NCI-H187 treated with DMSO at 0.1 percent for 48 hours (cell line): ENCODE results near the gene TBC1D19.
"Not testable (repeated sequence)": the region's sequence is repeated elsewhere in the genome, so short reads cannot be mapped to it uniquely, and the experiment has no call there.

Experiments
- DNase-seq: peaks from one replicate; lab custom pipeline; 2025; lab: John Stamatoyannopoulos, UW

The TBC1D19 gene

GRCh38 chr4:26685250-26685649, 101.4 kb downstream of the TBC1D19 start:
- no peak for DNase-seq

- DNase-seq, result no peak
Measured at GRCh38 chr4:26687728-26688127, 103.8 kb downstream of the TBC1D19 start.

- DNase-seq, result no peak
Measured at GRCh38 chr4:26690506-26690905, 106.6 kb downstream of the TBC1D19 start.

- no peak for DNase-seq
Measured at GRCh38 chr4:26692014-26692726, 108.3 kb downstream of the TBC1D19 start.

- not testable (repeated sequence) for DNase-seq
Measured at GRCh38 chr4:26694131-26694530, 110.2 kb downstream of the TBC1D19 start.

- DNase-seq, result no peak
Measured at GRCh38 chr4:26700110-26700509, 116.2 kb downstream of the TBC1D19 start.

GRCh38 chr4:26701095-26701494, 117.2 kb downstream of the TBC1D19 start:
- no peak for DNase-seq

GRCh38 chr4:26701786-26702227, 117.9 kb downstream of the TBC1D19 start:
- DNase-seq, result no peak

GRCh38 chr4:26707342-26707741, 123.5 kb downstream of the TBC1D19 start:
- DNase-seq, result no peak

GRCh38 chr4:26709246-26709645, 125.4 kb downstream of the TBC1D19 start:
- no peak for DNase-seq

- no peak for DNase-seq
Measured at GRCh38 chr4:26713563-26714151, 129.8 kb downstream of the TBC1D19 start.

GRCh38 chr4:26715636-26716242, 131.9 kb downstream of the TBC1D19 start:
- no peak for DNase-seq

- no peak for DNase-seq
Measured at GRCh38 chr4:26717332-26717731, 133.4 kb downstream of the TBC1D19 start.

- DNase-seq, result peak; percentile 17
Measured at GRCh38 chr4:26719954-26720552, 136.2 kb downstream of the TBC1D19 start.

GRCh38 chr4:26721685-26722084, 137.8 kb downstream of the TBC1D19 start:
- no peak for DNase-seq

- DNase-seq, result no peak
Measured at GRCh38 chr4:26723216-26723615, 139.3 kb downstream of the TBC1D19 start.

- no peak for DNase-seq
Measured at GRCh38 chr4:26724534-26724933, 140.7 kb downstream of the TBC1D19 start.

GRCh38 chr4:26726655-26727387, 142.9 kb downstream of the TBC1D19 start:
- no peak for DNase-seq

GRCh38 chr4:26727844-26728243, 144.0 kb downstream of the TBC1D19 start:
- DNase-seq, result no peak

GRCh38 chr4:26729027-26729426, 145.1 kb downstream of the TBC1D19 start:
- no peak for DNase-seq

GRCh38 chr4:26729547-26729946, 145.7 kb downstream of the TBC1D19 start:
- no peak for DNase-seq

- no peak for DNase-seq
Measured at GRCh38 chr4:26731351-26732035, 147.6 kb downstream of the TBC1D19 start.
